GM18519 (cell line): ENCODE data around the gene HIF3A.
"Not testable (repeated sequence)": the region's sequence is repeated elsewhere in the genome, so short reads cannot be mapped to it uniquely, and the experiment has no call there.

Experiments
- ATAC-seq: cut with Tn5 transposase; IDR thresholded peaks from one replicate; pipeline ENCODE4 v1.9.1; 2021; ENCODE audit warnings: mild to moderate bottlenecking, moderate library complexity; ENCODE audit not compliant: unreplicated experiment, low FRiP score

The HIF3A gene

GRCh38 chr19:46353730-46354528, 57.1 kb downstream of the HIF3A start:
- no peak for ATAC-seq

- ATAC-seq, result no peak
Observed at GRCh38 chr19:46355234-46356148, 58.6 kb downstream of the HIF3A start.

GRCh38 chr19:46356149-46357055, 59.6 kb downstream of the HIF3A start:
- ATAC-seq, result no peak

GRCh38 chr19:46357846-46358583, 61.2 kb downstream of the HIF3A start:
- no peak for ATAC-seq

- ATAC-seq, result no peak
Observed at GRCh38 chr19:46361915-46362314, 65.1 kb downstream of the HIF3A start.

- no peak for ATAC-seq
Observed at GRCh38 chr19:46364359-46364758, 67.5 kb downstream of the HIF3A start.

GRCh38 chr19:46365561-46365960, 68.7 kb downstream of the HIF3A start:
- ATAC-seq, result no peak

GRCh38 chr19:46366620-46367292, 69.9 kb downstream of the HIF3A start:
- ATAC-seq, result no peak

GRCh38 chr19:46367426-46367825, 70.6 kb downstream of the HIF3A start:
- ATAC-seq, result no peak

GRCh38 chr19:46368116-46368515, 71.3 kb downstream of the HIF3A start:
- ATAC-seq, result no peak

- no peak for ATAC-seq
Observed at GRCh38 chr19:46369817-46370216, 73.0 kb downstream of the HIF3A start.

- ATAC-seq, result no peak
Observed at GRCh38 chr19:46371371-46371901, 74.6 kb downstream of the HIF3A start.

GRCh38 chr19:46372901-46373490, 76.2 kb downstream of the HIF3A start:
- no peak for ATAC-seq

GRCh38 chr19:46373491-46374359, 76.9 kb downstream of the HIF3A start:
- no peak for ATAC-seq

- ATAC-seq, result no peak
Observed at GRCh38 chr19:46374536-46375475, 78.0 kb downstream of the HIF3A start.

GRCh38 chr19:46375476-46376067, 78.7 kb downstream of the HIF3A start:
- not testable (repeated sequence) for ATAC-seq
